Lower leg skin (tissue), 4 donors: Measurements from ENCODE around the gene TMC8. TPM values are rescaled to one million over a fixed set of nuclear protein-coding genes. Genes with fewer than 3 reads are reported as not detected.

Experiments used
- DNase-seq, 2 donors: peaks; one replicate each; pipeline ENCODE4 v3.0.0-alpha.2; 2019; ENCODE audit warnings: low spot score in 2 of 2
- H3K4me3 ChIP-seq: fragments of 200-600 bp; sonication (generic); 2 replicates; pipeline ENCODE4 v1.5.1; 2017; ENCODE audit warnings: mild to moderate bottlenecking, low read depth; ENCODE audit not compliant: poor library complexity, severe bottlenecking
- POLR2A ChIP-seq, 2 donors: fragments of 450-650 bp; IDR thresholded peaks; one replicate each; pipeline ENCODE4 v1.6.1; 2016 to 2017; ENCODE audit warnings: antibody characterized with exemption in 2 of 2, mild to moderate bottlenecking in 1 of 2, moderate library complexity in 1 of 2
- WGBS, 2 donors: methylation state at CpG; one replicate each; pipeline ENCODE4 v1.1.5; 2018; 5-methylcytosine and 5-hydroxymethylcytosine counted together
- intact Hi-C: fragments of 100-400 bp; cut with DNase I; formaldehyde crosslinking; loops from one replicate; pipeline ENCODE4 v1.15.0; 2023; ENCODE audit warnings: low total_unique reads
- total RNA-seq, 4 donors: library from RNA; depleted of rRNA; stranded (reverse); fragments of >200 nt; gene quantifications; one replicate each; pipeline ENCODE4 v1.1.0, GENCODE V29; 2016
- TF ChIP-seq, protein P1 (sequence below), 3 donors: fragments of 450-650 bp; IDR thresholded peaks; one replicate each; pipeline ENCODE4 v1.5.1; 2016; ENCODE audit warnings: antibody characterized with exemption in 3 of 3, mild to moderate bottlenecking in 3 of 3, moderate library complexity in 2 of 3

Gene TMC8
- total RNA-seq, 4 donors from 2014 or later, result 1.5 to 2.7 (median 1.7) TPM

DNA sequence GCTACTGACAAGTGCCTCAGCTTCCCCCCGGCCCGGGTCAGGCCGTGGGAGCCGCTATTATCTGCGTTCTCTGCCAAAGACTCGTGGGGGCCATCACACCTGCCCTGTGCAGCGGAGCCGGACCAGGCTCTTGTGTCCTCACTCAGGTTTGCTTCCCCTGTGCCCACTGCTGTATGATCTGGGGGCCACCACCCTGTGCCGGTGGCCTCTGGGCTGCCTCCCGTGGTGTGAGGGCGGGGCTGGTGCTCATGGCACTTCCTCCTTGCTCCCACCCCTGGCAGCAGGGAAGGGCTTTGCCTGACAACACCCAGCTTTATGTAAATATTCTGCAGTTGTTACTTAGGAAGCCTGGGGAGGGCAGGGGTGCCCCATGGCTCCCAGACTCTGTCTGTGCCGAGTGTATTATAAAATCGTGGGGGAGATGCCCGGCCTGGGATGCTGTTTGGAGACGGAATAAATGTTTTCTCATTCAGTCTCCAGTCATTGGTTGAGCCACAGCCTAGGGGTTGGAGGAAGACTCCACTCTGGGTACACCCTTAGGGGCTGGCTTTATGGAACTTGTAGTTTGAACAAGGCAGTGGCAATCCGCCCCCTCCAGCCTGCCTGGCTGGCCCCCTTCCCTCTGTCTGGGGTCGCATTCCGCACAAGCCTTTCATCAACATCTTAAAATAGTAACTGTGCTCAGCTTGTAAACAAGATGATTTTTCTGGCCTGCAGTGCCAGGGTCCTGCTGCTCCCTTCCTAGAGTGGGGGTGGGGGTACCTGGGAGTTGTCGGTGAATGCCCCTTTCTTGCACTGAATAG is 41.9 kb downstream of the TMC8 start:
- intact Hi-C loops, result no loop called here
- TF ChIP-seq, protein P1, sequence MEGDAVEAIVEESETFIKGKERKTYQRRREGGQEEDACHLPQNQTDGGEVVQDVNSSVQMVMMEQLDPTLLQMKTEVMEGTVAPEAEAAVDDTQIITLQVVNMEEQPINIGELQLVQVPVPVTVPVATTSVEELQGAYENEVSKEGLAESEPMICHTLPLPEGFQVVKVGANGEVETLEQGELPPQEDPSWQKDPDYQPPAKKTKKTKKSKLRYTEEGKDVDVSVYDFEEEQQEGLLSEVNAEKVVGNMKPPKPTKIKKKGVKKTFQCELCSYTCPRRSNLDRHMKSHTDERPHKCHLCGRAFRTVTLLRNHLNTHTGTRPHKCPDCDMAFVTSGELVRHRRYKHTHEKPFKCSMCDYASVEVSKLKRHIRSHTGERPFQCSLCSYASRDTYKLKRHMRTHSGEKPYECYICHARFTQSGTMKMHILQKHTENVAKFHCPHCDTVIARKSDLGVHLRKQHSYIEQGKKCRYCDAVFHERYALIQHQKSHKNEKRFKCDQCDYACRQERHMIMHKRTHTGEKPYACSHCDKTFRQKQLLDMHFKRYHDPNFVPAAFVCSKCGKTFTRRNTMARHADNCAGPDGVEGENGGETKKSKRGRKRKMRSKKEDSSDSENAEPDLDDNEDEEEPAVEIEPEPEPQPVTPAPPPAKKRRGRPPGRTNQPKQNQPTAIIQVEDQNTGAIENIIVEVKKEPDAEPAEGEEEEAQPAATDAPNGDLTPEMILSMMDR (IDR thresholded peaks at IDR 0.05), result no peak
- TF ChIP-seq POLR2A (IDR thresholded peaks at IDR 0.05), result no peak
- DNase-seq, result peak in 1 of 2 donors; percentile 94
- WGBS, 2 donors, result 26 to 43% methylated on average over 15 to 19 of the region's 19 CpGs
- no peak overlapping the region for H3K4me3 ChIP-seq

GRCh38 chr17:78173097-78173715 is 42.6 kb downstream of the TMC8 start:
- H3K4me3 ChIP-seq, result no peak overlapping the region
- intact Hi-C loops, result no loop called here
- TF ChIP-seq, protein P1 (IDR thresholded peaks at IDR 0.05), result no peak
- TF ChIP-seq POLR2A (IDR thresholded peaks at IDR 0.05), result no peak
- DNase-seq, result no peak
- WGBS, 2 donors, result 60 to 67% methylated on average over 11 of the region's 11 CpGs

GRCh38 chr17:78174346-78174869 is 43.8 kb downstream of the TMC8 start:
- intact Hi-C loops, result no loop called here
- TF ChIP-seq, protein P1 (IDR thresholded peaks at IDR 0.05), result no peak
- peak; percentile 73 to 94 for DNase-seq
- H3K4me3 ChIP-seq, result no peak overlapping the region
- 37 to 54% methylated on average over 12 to 13 of the region's 15 CpGs for WGBS, 2 donors

GRCh38 chr17:78174870-78175642 is 44.5 kb downstream of the TMC8 start:
- H3K4me3 ChIP-seq, result no peak overlapping the region
- intact Hi-C loops, result no loop called here
- WGBS, 2 donors, result 75 to 77% methylated on average over 28 of the region's 28 CpGs

GRCh38 chr17:78175643-78175981 is 45.0 kb downstream of the TMC8 start:
- no peak for DNase-seq
- H3K4me3 ChIP-seq, result no peak overlapping the region
- 89 to 94% methylated on average over 14 of the region's 14 CpGs for WGBS, 2 donors
- no peak for TF ChIP-seq POLR2A (IDR thresholded peaks at IDR 0.05)
- TF ChIP-seq, protein P1 (IDR thresholded peaks at IDR 0.05), result no peak
- intact Hi-C loops, result no loop called here

More at GRCh38 chr17:78174870-78175642, 44.5 kb downstream of the TMC8 start:
- no peak for DNase-seq
- TF ChIP-seq, protein P1 (IDR thresholded peaks at IDR 0.05), result no peak
- TF ChIP-seq POLR2A (IDR thresholded peaks at IDR 0.05), result no peak
